Neural crest cell (in vitro differentiated cells): Measurements from ENCODE around the gene ACTR6. TPM values are rescaled to one million over a fixed set of nuclear protein-coding genes. Genes with fewer than 3 reads are reported as not detected.
"Not testable (repeated sequence)": the region's sequence is repeated elsewhere in the genome, so short reads cannot be mapped to it uniquely, and the experiment has no call there.

Experiments used
- DNase-seq: peaks from one replicate; pipeline ENCODE4 v3.0.0; 2021; ENCODE audit warnings: low read depth, mixed read lengths, low spot score
- H3K27ac Mint-ChIP-seq: one replicate; pipeline ENCODE4 v1.8.0; 2021; ENCODE audit warnings: mild to moderate bottlenecking, mixed read lengths; ENCODE audit not compliant: unreplicated experiment
- H3K27me3 Mint-ChIP-seq: 2 replicates; pipeline ENCODE4 v1.8.0; 2021; ENCODE audit warnings: low read depth, mild to moderate bottlenecking, mixed read lengths
- H3K36me3 Mint-ChIP-seq: 2 replicates; pipeline ENCODE4 v1.8.0; 2021; ENCODE audit warnings: low read depth, mild to moderate bottlenecking, mixed read lengths
- H3K4me1 Mint-ChIP-seq: 2 replicates; pipeline ENCODE4 v1.8.0; 2021; ENCODE audit warnings: mixed read lengths
- H3K4me3 Mint-ChIP-seq: one replicate; pipeline ENCODE4 v1.8.0; 2021; ENCODE audit warnings: mild to moderate bottlenecking, mixed read lengths
- H3K9me3 Mint-ChIP-seq: 2 replicates; pipeline ENCODE4 v1.8.0; 2021; ENCODE audit warnings: mixed read lengths
- total RNA-seq: library from RNA; stranded (reverse); gene quantifications from 2 replicates; pipeline ENCODE4 v1.2.1, GENCODE V29; 2021
- TF ChIP-seq, protein P1 (sequence below): fragments of 200-600 bp; sonication (generic); conservative IDR thresholded peaks from 2 replicates; pipeline ENCODE4 v1.5.0; 2021; ENCODE audit warnings: antibody characterized with exemption, mild to moderate bottlenecking

ACTR6 gene
- total RNA-seq, 1 donor from 2014 or later: 36.3 TPM

DNA sequence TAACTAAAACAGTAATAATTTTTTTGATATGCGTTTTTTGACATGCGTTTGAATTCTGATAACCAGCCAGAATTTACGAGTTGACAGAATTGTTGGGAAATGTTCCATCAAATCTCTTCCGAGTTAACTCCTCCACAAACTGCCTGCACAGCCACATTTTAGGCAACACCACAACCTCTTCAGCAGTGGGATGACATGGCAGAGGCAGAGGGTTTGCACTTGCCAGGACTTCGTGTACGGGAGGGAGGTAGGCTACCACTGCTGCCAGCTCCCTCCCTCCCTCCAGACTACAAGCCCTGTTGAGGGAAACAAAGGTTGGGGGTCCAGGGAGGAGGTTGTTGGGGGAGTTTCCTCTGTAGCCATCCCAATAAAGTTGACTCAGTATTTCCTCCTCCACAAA, 14.5 kb upstream of the ACTR6 start:
- Mint-ChIP-seq H3K27me3 (no peaks in the 10 kb centered on the region), H3K4me3 (no peak overlapping the region), H3K4me1 (no peaks in the 10 kb centered on the region), H3K27ac (no peak overlapping the region), H3K9me3 (no peaks in the 10 kb centered on the region), H3K36me3 (no peaks in the 10 kb centered on the region)
- TF ChIP-seq, protein P1, sequence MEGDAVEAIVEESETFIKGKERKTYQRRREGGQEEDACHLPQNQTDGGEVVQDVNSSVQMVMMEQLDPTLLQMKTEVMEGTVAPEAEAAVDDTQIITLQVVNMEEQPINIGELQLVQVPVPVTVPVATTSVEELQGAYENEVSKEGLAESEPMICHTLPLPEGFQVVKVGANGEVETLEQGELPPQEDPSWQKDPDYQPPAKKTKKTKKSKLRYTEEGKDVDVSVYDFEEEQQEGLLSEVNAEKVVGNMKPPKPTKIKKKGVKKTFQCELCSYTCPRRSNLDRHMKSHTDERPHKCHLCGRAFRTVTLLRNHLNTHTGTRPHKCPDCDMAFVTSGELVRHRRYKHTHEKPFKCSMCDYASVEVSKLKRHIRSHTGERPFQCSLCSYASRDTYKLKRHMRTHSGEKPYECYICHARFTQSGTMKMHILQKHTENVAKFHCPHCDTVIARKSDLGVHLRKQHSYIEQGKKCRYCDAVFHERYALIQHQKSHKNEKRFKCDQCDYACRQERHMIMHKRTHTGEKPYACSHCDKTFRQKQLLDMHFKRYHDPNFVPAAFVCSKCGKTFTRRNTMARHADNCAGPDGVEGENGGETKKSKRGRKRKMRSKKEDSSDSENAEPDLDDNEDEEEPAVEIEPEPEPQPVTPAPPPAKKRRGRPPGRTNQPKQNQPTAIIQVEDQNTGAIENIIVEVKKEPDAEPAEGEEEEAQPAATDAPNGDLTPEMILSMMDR: no peak
- DNase-seq: no peak

DNA sequence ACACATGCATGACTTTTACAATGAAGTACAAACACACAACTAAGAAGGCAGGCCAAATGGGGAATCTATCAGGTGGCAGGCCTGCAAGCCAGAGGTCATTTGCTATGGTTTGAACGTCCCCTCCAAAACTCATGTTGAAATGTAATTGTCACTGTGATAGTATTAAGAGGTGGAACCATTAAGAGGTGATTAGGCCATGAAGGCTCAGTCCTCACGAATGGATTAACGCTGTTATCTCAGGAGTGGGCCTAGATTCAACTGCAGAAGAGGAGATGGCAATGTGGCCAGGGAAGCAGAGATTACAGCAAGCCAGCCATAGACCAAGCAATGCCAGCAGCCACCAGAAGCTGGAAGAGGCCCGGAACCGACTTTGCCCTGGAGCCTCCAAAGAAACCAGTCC, 13.5 kb upstream of the ACTR6 start:
- TF ChIP-seq, protein P1: no peak
- Mint-ChIP-seq H3K27me3 (no peaks in the 10 kb centered on the region), H3K36me3 (no peaks in the 10 kb centered on the region), H3K27ac (no peak overlapping the region), H3K4me1 (no peaks in the 10 kb centered on the region), H3K4me3 (no peak overlapping the region), H3K9me3 (no peaks in the 10 kb centered on the region)
- no peak for DNase-seq

DNA sequence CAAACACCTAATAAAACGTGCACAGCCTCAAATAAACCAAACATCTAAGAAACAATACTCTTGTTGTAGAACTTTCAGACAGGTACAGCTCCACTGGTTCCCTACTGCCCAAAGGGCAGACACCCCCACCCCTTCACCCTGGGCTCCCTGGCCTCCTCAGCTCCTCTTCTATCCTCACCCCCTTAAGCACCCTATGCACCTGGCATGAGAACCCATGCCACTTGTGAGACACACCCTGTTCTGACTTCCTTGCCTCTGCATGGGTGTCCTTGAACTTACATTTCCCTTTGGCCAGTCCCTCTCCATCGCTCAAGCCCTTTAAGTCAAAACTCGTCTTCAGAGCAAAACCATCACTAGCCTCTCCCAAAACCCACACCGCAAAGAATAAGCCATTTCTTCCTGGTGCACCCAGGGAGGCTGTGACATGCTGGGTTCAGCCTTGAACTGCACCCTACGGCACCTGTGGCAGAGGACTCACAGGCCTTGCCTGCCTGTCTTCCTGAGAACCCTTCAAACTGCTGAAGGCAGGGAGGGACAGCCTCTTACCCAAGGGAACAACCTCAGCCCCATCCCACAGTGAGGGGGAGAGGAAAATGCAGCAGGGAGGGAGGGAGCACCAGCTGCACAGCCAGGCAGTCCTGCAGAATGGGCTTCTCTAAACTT, 12.6 kb upstream of the ACTR6 start:
- Mint-ChIP-seq H3K4me3 (no peak overlapping the region), H3K36me3 (no peaks in the 10 kb centered on the region), H3K27ac (peak overlapping the region; percentile 58), H3K9me3 (no peaks in the 10 kb centered on the region), H3K4me1 (no peaks in the 10 kb centered on the region), H3K27me3 (no peaks in the 10 kb centered on the region)
- DNase-seq: no peak
- TF ChIP-seq, protein P1: no peak

DNA sequence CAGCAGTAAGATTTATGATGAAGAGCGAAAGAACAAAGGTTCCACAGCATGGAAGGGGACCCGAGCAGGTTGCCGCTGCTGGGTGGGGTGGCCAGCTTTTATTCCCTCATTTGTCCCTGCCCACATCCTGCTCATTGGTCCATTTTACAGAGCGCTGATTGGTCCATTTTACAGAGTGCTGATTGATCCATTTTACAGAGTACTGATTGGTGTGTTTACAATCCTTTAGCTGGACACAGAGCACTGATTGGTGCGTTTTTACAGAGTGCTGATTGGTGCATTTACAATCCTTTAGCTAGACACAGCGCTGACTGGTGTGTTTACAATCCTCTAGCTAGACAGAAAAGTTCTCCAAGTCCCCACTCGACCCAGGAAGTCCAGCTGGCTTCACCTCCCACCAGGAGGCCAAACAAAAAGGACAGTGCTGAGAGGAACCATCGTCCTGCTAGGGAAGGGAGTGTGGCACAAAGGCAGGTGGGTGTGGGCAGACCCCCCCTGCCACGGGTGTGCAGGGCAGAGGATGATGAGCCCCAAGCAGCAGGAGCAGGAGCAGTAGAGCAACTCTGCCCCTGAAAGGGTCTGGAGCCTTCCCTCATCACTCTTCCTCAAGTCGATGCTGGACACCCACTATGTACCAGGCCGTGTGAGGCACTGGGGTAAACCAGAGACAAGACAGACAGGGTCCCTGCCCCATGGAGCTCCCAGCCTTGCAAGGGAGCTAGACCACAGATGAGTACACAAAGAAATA, 11.6 kb upstream of the ACTR6 start:
- not testable (repeated sequence) for H3K27me3 Mint-ChIP-seq, H3K4me3 Mint-ChIP-seq, H3K9me3 Mint-ChIP-seq, H3K27ac Mint-ChIP-seq, DNase-seq, H3K36me3 Mint-ChIP-seq, H3K4me1 Mint-ChIP-seq

DNA sequence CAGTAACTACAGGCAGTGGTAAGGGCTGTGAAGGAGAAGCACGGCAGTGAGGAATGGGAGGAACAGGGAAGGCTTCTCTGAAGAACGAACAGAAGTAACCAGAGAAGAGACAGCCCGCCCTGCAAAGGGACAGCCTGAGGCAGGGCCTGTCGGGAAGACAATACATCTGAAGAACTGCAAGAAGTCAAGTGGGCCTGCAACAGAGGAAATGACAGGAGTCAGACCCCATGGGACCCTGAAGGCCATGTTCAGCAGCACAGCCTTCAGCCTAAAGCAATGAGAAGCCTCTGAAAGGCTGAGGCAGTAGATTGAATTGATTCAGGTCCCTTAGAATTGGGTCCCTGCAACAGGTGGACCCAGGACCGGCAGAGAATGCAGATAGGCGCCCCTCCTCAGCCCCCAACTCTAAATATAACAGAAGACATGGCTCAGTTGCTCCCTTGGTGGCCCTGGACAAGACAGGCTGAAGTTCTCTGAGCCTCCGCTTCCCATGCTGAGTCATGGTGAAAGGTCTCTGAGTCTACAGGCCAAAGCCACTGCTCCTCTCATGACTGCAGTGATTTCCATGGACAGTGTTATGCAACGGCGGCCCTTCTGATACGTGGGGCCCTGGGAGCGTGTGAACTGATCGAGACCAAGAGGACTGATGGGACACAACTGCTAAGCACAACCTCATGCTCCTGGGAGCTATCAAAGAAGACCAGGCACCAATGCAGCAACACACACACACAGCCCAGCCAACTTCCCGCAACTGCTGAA, 10.8 kb upstream of the ACTR6 start:
- H3K4me3 Mint-ChIP-seq: no peak overlapping the region
- no peak overlapping the region for H3K27ac Mint-ChIP-seq
- DNase-seq: no peak
- H3K27me3 Mint-ChIP-seq: no peaks in the 10 kb centered on the region
- TF ChIP-seq, protein P1: no peak
- no peaks in the 10 kb centered on the region for H3K9me3 Mint-ChIP-seq
- no peaks in the 10 kb centered on the region for H3K36me3 Mint-ChIP-seq
- H3K4me1 Mint-ChIP-seq: no peaks in the 10 kb centered on the region
